Measurements from ENCODE around the gene TRIM14. TPM values are rescaled to one million over a fixed set of nuclear protein-coding genes. Genes with fewer than 3 reads are reported as not detected.

TRIM14 gene
- polyA plus RNA-seq, 1 experiment, result 9.9 TPM

DNA sequence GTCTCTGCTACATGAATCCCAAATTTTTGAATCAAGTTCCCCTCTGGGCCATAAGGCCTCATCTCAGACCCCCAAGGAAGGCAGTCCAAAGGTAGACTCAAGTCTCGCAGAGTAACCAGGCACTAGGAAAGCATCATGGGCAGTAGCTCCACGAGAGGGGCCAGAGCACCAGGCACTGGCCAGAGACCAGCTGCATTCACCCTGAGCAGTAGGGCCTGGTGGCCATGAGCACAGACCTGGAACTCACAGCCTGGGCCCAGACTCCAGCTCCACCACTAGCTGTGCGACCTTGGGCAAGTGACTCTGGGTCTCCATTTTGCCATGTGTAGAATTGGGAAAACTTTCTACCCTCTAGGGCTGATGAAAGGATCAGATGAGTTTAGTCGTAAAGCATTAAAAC is 34.0 kb downstream of the TRIM14 start:
- Histone ChIP-seq H3K4me3 (ENCODE audit: low read depth, low read length) (no peak overlapping the region), H3K36me3 (ENCODE audit: control insufficient read depth, insufficient read depth, low read length) (peaks cover 13% of the 10 kb centered on the region), H3K27me3 (ENCODE audit: control insufficient read depth, insufficient read depth, low read length) (no peaks in the 10 kb centered on the region)
- ChIA-PET POLR2A (no interaction called here), CTCF (interaction anchor here (0.8 to 1.5 kb wide), 3 partner anchors 9 to 15 kb away, joined by 3 to 5 read pairs (median 3); no protein-coding TSS in a partner anchor)
- DNase-seq (ENCODE audit: low read depth), result no peak
- TF ChIP-seq, protein P1, sequence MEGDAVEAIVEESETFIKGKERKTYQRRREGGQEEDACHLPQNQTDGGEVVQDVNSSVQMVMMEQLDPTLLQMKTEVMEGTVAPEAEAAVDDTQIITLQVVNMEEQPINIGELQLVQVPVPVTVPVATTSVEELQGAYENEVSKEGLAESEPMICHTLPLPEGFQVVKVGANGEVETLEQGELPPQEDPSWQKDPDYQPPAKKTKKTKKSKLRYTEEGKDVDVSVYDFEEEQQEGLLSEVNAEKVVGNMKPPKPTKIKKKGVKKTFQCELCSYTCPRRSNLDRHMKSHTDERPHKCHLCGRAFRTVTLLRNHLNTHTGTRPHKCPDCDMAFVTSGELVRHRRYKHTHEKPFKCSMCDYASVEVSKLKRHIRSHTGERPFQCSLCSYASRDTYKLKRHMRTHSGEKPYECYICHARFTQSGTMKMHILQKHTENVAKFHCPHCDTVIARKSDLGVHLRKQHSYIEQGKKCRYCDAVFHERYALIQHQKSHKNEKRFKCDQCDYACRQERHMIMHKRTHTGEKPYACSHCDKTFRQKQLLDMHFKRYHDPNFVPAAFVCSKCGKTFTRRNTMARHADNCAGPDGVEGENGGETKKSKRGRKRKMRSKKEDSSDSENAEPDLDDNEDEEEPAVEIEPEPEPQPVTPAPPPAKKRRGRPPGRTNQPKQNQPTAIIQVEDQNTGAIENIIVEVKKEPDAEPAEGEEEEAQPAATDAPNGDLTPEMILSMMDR (IDR thresholded peaks at IDR 0.05; ENCODE audit: insufficient read depth, low read depth, low read length), result no peak

- Histone ChIP-seq H3K4me3 (ENCODE audit: low read depth, low read length) (no peak overlapping the region), H3K36me3 (ENCODE audit: control insufficient read depth, insufficient read depth, low read length) (peaks cover 15% of the 10 kb centered on the region), H3K27me3 (ENCODE audit: control insufficient read depth, insufficient read depth, low read length) (no peaks in the 10 kb centered on the region)
- ChIA-PET POLR2A (no interaction called here), CTCF (interaction anchor here (0.8 to 1.5 kb wide), 4 partner anchors 10 to 22 kb away, joined by 3 to 5 read pairs (median 3); no protein-coding TSS in a partner anchor)
- no peak for DNase-seq (ENCODE audit: low read depth)
- TF ChIP-seq, protein P1 (IDR thresholded peaks at IDR 0.05; ENCODE audit: insufficient read depth, low read depth, low read length), result no peak
These were observed 34.6 kb downstream of the TRIM14 start for GRCh38 chr9:98084396-98084795.

GRCh38 chr9:98083566-98084183 is 35.3 kb downstream of the TRIM14 start:
- Histone ChIP-seq H3K4me3 (ENCODE audit: low read depth, low read length) (no peak overlapping the region), H3K27me3 (ENCODE audit: control insufficient read depth, insufficient read depth, low read length) (no peaks in the 10 kb centered on the region), H3K36me3 (ENCODE audit: control insufficient read depth, insufficient read depth, low read length) (peaks cover 17% of the 10 kb centered on the region)
- TF ChIP-seq, protein P1 (IDR thresholded peaks at IDR 0.05; ENCODE audit: insufficient read depth, low read depth, low read length), result no peak
- DNase-seq (ENCODE audit: low read depth), result no peak
- ChIA-PET CTCF (interaction anchor here (1.1 to 1.5 kb wide), 3 partner anchors 10 to 180 kb away, joined by 3 to 5 read pairs (median 3); no protein-coding TSS in a partner anchor), POLR2A (no interaction called here)

GRCh38 chr9:98083061-98083501 is 35.9 kb downstream of the TRIM14 start:
- DNase-seq (ENCODE audit: low read depth), result no peak
- Histone ChIP-seq H3K4me3 (ENCODE audit: low read depth, low read length) (no peak overlapping the region), H3K36me3 (ENCODE audit: control insufficient read depth, insufficient read depth, low read length) (peaks cover 18% of the 10 kb centered on the region), H3K27me3 (ENCODE audit: control insufficient read depth, insufficient read depth, low read length) (no peaks in the 10 kb centered on the region)
- CTCF ChIA-PET, result interaction anchor here (0.6 to 1.2 kb wide), 2 partner anchors 99 to 180 kb away, joined by 3 read pairs; no protein-coding TSS in a partner anchor
- POLR2A ChIA-PET, result no interaction called here
- TF ChIP-seq, protein P1 (IDR thresholded peaks at IDR 0.05; ENCODE audit: insufficient read depth, low read depth, low read length), result no peak

GRCh38 chr9:98081477-98082219 is 37.4 kb downstream of the TRIM14 start:
- peaks cover 23% of the 10 kb centered on the region for H3K36me3 ChIP-seq (ENCODE audit: control insufficient read depth, insufficient read depth, low read length)
- CTCF ChIA-PET, result interaction anchor here (0.9 to 1.7 kb wide), 3 partner anchors 99 to 182 kb away, joined by 3 to 8 read pairs (median 5); partner anchors contain the start of genes ANP32B and TBC1D2
- H3K4me3 ChIP-seq (ENCODE audit: low read depth, low read length), result no peak overlapping the region
- DNase-seq (ENCODE audit: low read depth), result no peak
- no peaks in the 10 kb centered on the region for H3K27me3 ChIP-seq (ENCODE audit: control insufficient read depth, insufficient read depth, low read length)
- TF ChIP-seq, protein P1 (IDR thresholded peaks at IDR 0.05; ENCODE audit: insufficient read depth, low read depth, low read length), result no peak
- POLR2A ChIA-PET, result no interaction called here

Data from BJ (cell line).